HL-60 (cell line): Measurements from ENCODE around the gene BABAM2.

Experiments
- DNase-seq, 2 experiments: peaks; one replicate each; pipeline ENCODE4 v3.0.0-alpha.2; 2010 to 2020; ENCODE audit warnings: low read depth in 1 of 2, low spot score in 1 of 2
- H3K27ac ChIP-seq: fragments of 250-450 bp; sonication (Bioruptor Pico); replicated peaks from 2 replicates; pipeline ENCODE4 v1.5.1; 2020; ENCODE audit warnings: mild to moderate bottlenecking, moderate library complexity
- H3K27me3 ChIP-seq: fragments of 250-450 bp; sonication (Bioruptor Pico); 2 replicates; pipeline ENCODE4 v1.5.1; 2021; ENCODE audit warnings: mild to moderate bottlenecking, moderate library complexity; ENCODE audit not compliant: insufficient read depth, poor library complexity, severe bottlenecking
- H3K4me3 ChIP-seq: replicated peaks from 2 replicates; pipeline ENCODE4 v1.5.1; 2011; ENCODE audit warnings: mild to moderate bottlenecking, control low read depth, low read length; ENCODE audit not compliant: insufficient read depth
- GABPA ChIP-seq: IDR thresholded peaks from 2 replicates; pipeline ENCODE4 v1.6.1; 2012; ENCODE audit warnings: low read depth
- POLR2AphosphoS5 ChIP-seq: IDR thresholded peaks from 2 replicates; pipeline ENCODE4 v1.6.1; 2012; ENCODE audit warnings: low read depth
- SPI1 ChIP-seq: IDR thresholded peaks from 2 replicates; pipeline ENCODE4 v1.6.1; 2012; ENCODE audit warnings: low read depth, mild to moderate bottlenecking, borderline replicate concordance
- TF ChIP-seq, protein P1 (sequence below): IDR thresholded peaks from 2 replicates; pipeline ENCODE4 v1.6.1; 2012; ENCODE audit warnings: low read depth; ENCODE audit not compliant: insufficient replicate concordance
- TF ChIP-seq, protein P2 (sequence below): IDR thresholded peaks from one replicate; pipeline ENCODE4 v1.5.1; 2011; ENCODE audit warnings: low read length, control low read depth, inconsistent platforms; ENCODE audit not compliant: insufficient read depth

The BABAM2 gene

DNA sequence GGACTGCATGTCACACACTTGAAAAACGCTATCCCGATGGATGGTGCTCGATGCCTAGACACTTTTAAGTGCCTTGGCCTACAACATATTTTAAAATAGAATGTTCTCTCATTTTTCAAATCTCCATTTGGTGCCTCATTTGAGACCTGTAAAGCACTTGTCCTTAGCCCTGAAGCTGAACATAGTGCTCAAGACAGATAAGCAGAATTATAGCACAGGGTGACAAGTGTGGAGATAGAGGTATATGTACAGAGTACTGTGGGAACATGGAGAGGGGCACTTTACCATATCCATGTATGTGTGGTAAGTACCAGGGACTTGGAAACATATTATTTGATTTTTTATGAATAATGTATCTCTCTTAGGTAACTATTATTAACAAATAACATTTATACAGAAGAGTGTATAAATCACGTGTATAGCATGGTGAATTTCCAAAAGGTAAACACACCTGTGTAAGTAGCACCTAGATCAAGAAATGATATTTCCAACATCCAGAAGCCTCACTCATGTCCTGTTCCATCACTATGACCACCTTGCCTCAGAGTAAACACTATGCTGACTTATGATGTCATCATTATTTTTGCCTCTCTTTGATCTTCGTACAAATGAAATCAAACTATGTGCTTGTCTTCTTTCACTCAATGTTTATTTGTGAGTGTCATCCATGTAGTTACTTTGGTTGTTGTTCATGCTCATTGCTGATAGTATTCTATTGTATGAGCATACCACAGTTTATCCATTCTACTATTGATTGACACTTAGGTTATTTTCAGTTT is 103.6 kb downstream of the BABAM2 start:
- no peak for DNase-seq
- no peak overlapping the region for H3K4me3 ChIP-seq
- no peaks in the 10 kb centered on the region for H3K27me3 ChIP-seq
- H3K27ac ChIP-seq, result no peak overlapping the region
- TF ChIP-seq, protein P1, sequence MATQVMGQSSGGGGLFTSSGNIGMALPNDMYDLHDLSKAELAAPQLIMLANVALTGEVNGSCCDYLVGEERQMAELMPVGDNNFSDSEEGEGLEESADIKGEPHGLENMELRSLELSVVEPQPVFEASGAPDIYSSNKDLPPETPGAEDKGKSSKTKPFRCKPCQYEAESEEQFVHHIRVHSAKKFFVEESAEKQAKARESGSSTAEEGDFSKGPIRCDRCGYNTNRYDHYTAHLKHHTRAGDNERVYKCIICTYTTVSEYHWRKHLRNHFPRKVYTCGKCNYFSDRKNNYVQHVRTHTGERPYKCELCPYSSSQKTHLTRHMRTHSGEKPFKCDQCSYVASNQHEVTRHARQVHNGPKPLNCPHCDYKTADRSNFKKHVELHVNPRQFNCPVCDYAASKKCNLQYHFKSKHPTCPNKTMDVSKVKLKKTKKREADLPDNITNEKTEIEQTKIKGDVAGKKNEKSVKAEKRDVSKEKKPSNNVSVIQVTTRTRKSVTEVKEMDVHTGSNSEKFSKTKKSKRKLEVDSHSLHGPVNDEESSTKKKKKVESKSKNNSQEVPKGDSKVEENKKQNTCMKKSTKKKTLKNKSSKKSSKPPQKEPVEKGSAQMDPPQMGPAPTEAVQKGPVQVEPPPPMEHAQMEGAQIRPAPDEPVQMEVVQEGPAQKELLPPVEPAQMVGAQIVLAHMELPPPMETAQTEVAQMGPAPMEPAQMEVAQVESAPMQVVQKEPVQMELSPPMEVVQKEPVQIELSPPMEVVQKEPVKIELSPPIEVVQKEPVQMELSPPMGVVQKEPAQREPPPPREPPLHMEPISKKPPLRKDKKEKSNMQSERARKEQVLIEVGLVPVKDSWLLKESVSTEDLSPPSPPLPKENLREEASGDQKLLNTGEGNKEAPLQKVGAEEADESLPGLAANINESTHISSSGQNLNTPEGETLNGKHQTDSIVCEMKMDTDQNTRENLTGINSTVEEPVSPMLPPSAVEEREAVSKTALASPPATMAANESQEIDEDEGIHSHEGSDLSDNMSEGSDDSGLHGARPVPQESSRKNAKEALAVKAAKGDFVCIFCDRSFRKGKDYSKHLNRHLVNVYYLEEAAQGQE, result no peak
- TF ChIP-seq SPI1 (no peak), GABPA (no peak), POLR2AphosphoS5 (no peak)
- TF ChIP-seq, protein P2, sequence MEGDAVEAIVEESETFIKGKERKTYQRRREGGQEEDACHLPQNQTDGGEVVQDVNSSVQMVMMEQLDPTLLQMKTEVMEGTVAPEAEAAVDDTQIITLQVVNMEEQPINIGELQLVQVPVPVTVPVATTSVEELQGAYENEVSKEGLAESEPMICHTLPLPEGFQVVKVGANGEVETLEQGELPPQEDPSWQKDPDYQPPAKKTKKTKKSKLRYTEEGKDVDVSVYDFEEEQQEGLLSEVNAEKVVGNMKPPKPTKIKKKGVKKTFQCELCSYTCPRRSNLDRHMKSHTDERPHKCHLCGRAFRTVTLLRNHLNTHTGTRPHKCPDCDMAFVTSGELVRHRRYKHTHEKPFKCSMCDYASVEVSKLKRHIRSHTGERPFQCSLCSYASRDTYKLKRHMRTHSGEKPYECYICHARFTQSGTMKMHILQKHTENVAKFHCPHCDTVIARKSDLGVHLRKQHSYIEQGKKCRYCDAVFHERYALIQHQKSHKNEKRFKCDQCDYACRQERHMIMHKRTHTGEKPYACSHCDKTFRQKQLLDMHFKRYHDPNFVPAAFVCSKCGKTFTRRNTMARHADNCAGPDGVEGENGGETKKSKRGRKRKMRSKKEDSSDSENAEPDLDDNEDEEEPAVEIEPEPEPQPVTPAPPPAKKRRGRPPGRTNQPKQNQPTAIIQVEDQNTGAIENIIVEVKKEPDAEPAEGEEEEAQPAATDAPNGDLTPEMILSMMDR, result no peak

DNA sequence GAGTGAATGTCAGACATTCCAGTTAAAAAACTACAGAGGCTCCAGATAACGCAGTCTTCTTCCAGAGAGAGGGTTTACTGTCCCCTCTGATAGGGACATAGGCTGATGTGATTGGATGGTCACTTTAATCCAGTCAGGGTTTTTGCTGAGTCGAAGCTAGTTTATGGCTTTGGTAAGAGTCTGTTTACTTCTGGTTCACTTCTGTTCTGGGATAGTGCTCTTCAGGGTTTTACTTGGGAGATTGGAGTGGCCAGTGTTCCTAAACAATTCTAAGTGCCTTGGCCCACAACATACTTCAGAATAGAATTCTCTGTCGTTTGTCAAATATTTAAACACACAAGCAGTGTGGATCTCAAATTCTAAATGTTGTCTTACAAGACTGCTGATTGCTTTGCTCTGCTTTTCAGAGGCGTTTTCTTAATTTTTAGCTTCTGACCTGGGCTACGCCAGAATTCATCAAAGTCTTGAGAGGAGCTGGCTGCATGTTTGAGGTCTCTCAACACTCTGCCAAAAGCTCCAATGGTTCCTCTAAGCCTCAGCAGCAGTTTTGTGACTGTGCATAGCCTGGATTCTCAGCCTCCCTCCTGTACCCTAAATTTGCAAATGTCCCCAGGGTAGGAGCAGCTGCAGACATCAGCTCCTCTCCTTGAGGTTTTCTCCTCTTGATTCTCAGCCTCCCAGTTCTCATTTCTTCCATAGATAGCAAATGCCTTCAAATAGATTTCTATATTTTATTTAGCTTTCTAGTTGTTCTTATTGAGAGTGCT is 105.8 kb downstream of the BABAM2 start:
- Histone ChIP-seq H3K27me3 (no peaks in the 10 kb centered on the region), H3K27ac (no peak overlapping the region), H3K4me3 (no peak overlapping the region)
- TF ChIP-seq, protein P2, result no peak
- TF ChIP-seq POLR2AphosphoS5, result no peak
- TF ChIP-seq GABPA, result no peak
- TF ChIP-seq, protein P1, result no peak
- TF ChIP-seq SPI1, result no peak
- DNase-seq, result no peak

DNA sequence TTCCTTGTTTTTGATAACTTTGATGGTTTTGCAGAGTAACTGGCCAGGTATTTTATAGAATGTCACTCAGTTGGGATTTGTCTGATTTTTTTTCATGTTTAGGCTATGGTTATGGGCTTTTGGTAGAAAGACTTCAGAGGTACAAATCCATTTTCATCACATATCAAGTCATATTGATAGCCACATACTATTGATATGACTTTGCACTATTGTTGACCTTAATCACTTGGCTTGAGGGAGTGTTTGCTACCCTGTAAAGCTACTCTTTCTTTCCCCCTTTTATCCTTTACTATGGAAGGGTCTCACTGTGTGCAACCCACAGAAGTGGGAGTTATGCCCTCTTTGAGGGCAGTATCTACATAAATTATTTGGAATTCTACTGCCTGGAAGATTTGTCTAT is 109.8 kb downstream of the BABAM2 start:
- TF ChIP-seq SPI1, result no peak
- TF ChIP-seq, protein P1, result no peak
- TF ChIP-seq, protein P2, result no peak
- TF ChIP-seq POLR2AphosphoS5, result no peak
- no peak for TF ChIP-seq GABPA
- no peaks in the 10 kb centered on the region for H3K27me3 ChIP-seq
- DNase-seq, result no peak
- no peak overlapping the region for H3K4me3 ChIP-seq
- H3K27ac ChIP-seq, result no peak overlapping the region
